Thyroid gland (tissue), 4 donors: ENCODE data around the gene NF2. TPM values are rescaled to one million over a fixed set of nuclear protein-coding genes. Genes with fewer than 3 reads are reported as not detected.

Experiments
- DNase-seq, 2 donors: peaks; one replicate each; pipeline ENCODE4 v3.0.0-alpha.2; 2019
- H3K27ac ChIP-seq, 3 donors: fragments of 200-600 bp; sonication (generic); 1 replicate in 2 of 3; 2 replicates in 1 of 3; pipeline ENCODE4 v1.5.1; 2016 to 2019; ENCODE audit warnings: mild to moderate bottlenecking in 1 of 3, moderate library complexity in 1 of 3
- H3K27me3 ChIP-seq: fragments of 200-600 bp; sonication (generic); one replicate; pipeline ENCODE4 v1.5.1; 2019
- H3K36me3 ChIP-seq, 2 donors: fragments of 200-600 bp; sonication (generic); one replicate each; pipeline ENCODE4 v1.5.1; 2016 to 2019
- H3K4me1 ChIP-seq, 2 donors: fragments of 200-600 bp; sonication (generic); one replicate each; pipeline ENCODE4 v1.5.1; 2017 to 2019
- H3K4me3 ChIP-seq, 3 donors: fragments of 200-600 bp; sonication (generic); replicated peaks in 1 of 3; 1 replicate in 2 of 3; 2 replicates in 1 of 3; pipeline ENCODE4 v1.5.1; 2016; ENCODE audit warnings: mild to moderate bottlenecking in 1 of 3
- H3K9me3 ChIP-seq: fragments of 200-600 bp; sonication (generic); one replicate; pipeline ENCODE4 v1.5.1; 2017
- CTCF ChIP-seq, 6 experiments: fragments of 200-600 bp in 3 of 6; fragments of 450-650 bp in 3 of 6; sonication (generic) in 3 of 6; IDR thresholded peaks; one replicate each; pipeline ENCODE4 v1.5.1; 2016 to 2019; ENCODE audit warnings: antibody characterized with exemption in 6 of 6, mild to moderate bottlenecking in 2 of 6, inconsistent platforms in 1 of 6, moderate library complexity in 1 of 6
- POLR2A ChIP-seq, 2 donors: fragments of 450-650 bp; IDR thresholded peaks; one replicate each; pipeline ENCODE4 v1.6.1; 2017; ENCODE audit warnings: antibody characterized with exemption in 2 of 2, mild to moderate bottlenecking in 2 of 2, moderate library complexity in 1 of 2
- WGBS, 2 donors: methylation state at CpG; one replicate each; pipeline ENCODE4 v1.1.5; 2017; 5-methylcytosine and 5-hydroxymethylcytosine counted together
- intact Hi-C: fragments of 100-400 bp; cut with DNase I; formaldehyde crosslinking; loops from one replicate; pipeline ENCODE4 v1.15.1; 2023
- total RNA-seq, 4 donors: library from RNA; depleted of rRNA; stranded (reverse); fragments of >200 nt; gene quantifications; one replicate each; pipeline ENCODE4 v1.2.3, GENCODE V29; 2016

Gene NF2
- total RNA-seq, 4 donors from 2014 or later, result 37.5 to 65.5 (median 51.6) TPM

GRCh38 chr22:29722587-29722986, 119.2 kb downstream of the NF2 start:
- Histone ChIP-seq H3K36me3 (no peaks in the 10 kb centered on the region), H3K9me3 (no peaks in the 10 kb centered on the region), H3K4me3 (no peak overlapping the region), H3K27me3 (peaks cover 4% of the 10 kb centered on the region), H3K4me1 (peaks cover 0 to 13% of the 10 kb centered on the region in 2 donors), H3K27ac (no peak overlapping the region)
- TF ChIP-seq POLR2A (IDR thresholded peaks at IDR 0.05) (no peak), CTCF (IDR thresholded peaks at IDR 0.05) (no peak)
- WGBS, 2 donors, result 72% methylated on average over 7 to 11 of the region's 16 CpGs
- intact Hi-C loops, result no loop called here
- DNase-seq, result no peak

- intact Hi-C loops, result no loop called here
- peaks cover 4% of the 10 kb centered on the region for H3K27me3 ChIP-seq
- TF ChIP-seq POLR2A (IDR thresholded peaks at IDR 0.05), result no peak
- no peak for TF ChIP-seq CTCF (IDR thresholded peaks at IDR 0.05)
- H3K4me1 ChIP-seq, result peaks cover 0 to 13% of the 10 kb centered on the region in 2 donors
- DNase-seq, result no peak
- 90 to 96% methylated on average over 6 to 10 of the region's 10 CpGs for WGBS, 2 donors
- H3K4me3 ChIP-seq, result no peak overlapping the region
- no peaks in the 10 kb centered on the region for H3K9me3 ChIP-seq
- H3K27ac ChIP-seq, result no peak overlapping the region
- no peaks in the 10 kb centered on the region for H3K36me3 ChIP-seq
Measured at GRCh38 chr22:29723766-29724165, 120.3 kb downstream of the NF2 start.

GRCh38 chr22:29724843-29725242, 121.4 kb downstream of the NF2 start:
- no peak overlapping the region for H3K4me3 ChIP-seq
- peaks cover 0 to 9% of the 10 kb centered on the region in 2 donors for H3K4me1 ChIP-seq
- intact Hi-C loops, result no loop called here
- no peak for TF ChIP-seq POLR2A (IDR thresholded peaks at IDR 0.05)
- TF ChIP-seq CTCF (IDR thresholded peaks at IDR 0.05), result no peak
- no peak overlapping the region for H3K27ac ChIP-seq
- H3K9me3 ChIP-seq, result no peaks in the 10 kb centered on the region
- no peaks in the 10 kb centered on the region for H3K36me3 ChIP-seq
- no peaks in the 10 kb centered on the region for H3K27me3 ChIP-seq
- DNase-seq, result no peak
- WGBS, 2 donors, result 65 to 70% methylated on average over 5 to 8 of the region's 8 CpGs

- Histone ChIP-seq H3K9me3 (no peaks in the 10 kb centered on the region), H3K27me3 (no peaks in the 10 kb centered on the region), H3K4me1 (no peaks in the 10 kb centered on the region), H3K36me3 (no peaks in the 10 kb centered on the region), H3K4me3 (no peak overlapping the region), H3K27ac (no peak overlapping the region)
- WGBS, 2 donors, result 79 to 80% methylated on average over 1 to 7 of the region's 7 CpGs
- no peak for DNase-seq
- intact Hi-C loops, result no loop called here
- TF ChIP-seq POLR2A (IDR thresholded peaks at IDR 0.05) (no peak), CTCF (IDR thresholded peaks at IDR 0.05) (no peak)
Measured at GRCh38 chr22:29726106-29726505, 122.7 kb downstream of the NF2 start.

GRCh38 chr22:29726512-29727130, 123.2 kb downstream of the NF2 start:
- Histone ChIP-seq H3K9me3 (no peaks in the 10 kb centered on the region), H3K27me3 (no peaks in the 10 kb centered on the region), H3K4me3 (no peak overlapping the region), H3K27ac (no peak overlapping the region), H3K4me1 (no peaks in the 10 kb centered on the region), H3K36me3 (no peaks in the 10 kb centered on the region)
- DNase-seq, result no peak
- intact Hi-C loops, result no loop called here
- 46 to 54% methylated on average over 8 to 12 of the region's 15 CpGs for WGBS, 2 donors
- TF ChIP-seq CTCF (IDR thresholded peaks at IDR 0.05) (no peak), POLR2A (IDR thresholded peaks at IDR 0.05) (no peak)
